Measurements from ENCODE around the gene TTC31. TPM values are rescaled to one million over a fixed set of nuclear protein-coding genes. Genes with fewer than 3 reads are reported as not detected.

The TTC31 gene
- total RNA-seq, 4 donors from 2014 or later, result 16.5 to 27.2 (median 19.5) TPM

GRCh38 chr2:74510272-74510671, 27.4 kb downstream of the TTC31 start:
- Histone ChIP-seq H3K9me3 (no peaks in the 10 kb centered on the region), H3K27me3 (peaks cover 76% of the 10 kb centered on the region), H3K36me3 (peaks cover 0 to 11% of the 10 kb centered on the region in 2 donors), H3K4me1 (peaks cover 0 to 50% (median 30%) of the 10 kb centered on the region in 3 donors), H3K4me3 (no peak overlapping the region), H3K27ac (no peak overlapping the region)
- no peak for ATAC-seq
- TF ChIP-seq POLR2AphosphoS5 (IDR thresholded peaks at IDR 0.05) (no peak), EP300 (IDR thresholded peaks at IDR 0.05) (no peak), POLR2A (IDR thresholded peaks at IDR 0.05) (no peak)
- TF ChIP-seq, protein P1, sequence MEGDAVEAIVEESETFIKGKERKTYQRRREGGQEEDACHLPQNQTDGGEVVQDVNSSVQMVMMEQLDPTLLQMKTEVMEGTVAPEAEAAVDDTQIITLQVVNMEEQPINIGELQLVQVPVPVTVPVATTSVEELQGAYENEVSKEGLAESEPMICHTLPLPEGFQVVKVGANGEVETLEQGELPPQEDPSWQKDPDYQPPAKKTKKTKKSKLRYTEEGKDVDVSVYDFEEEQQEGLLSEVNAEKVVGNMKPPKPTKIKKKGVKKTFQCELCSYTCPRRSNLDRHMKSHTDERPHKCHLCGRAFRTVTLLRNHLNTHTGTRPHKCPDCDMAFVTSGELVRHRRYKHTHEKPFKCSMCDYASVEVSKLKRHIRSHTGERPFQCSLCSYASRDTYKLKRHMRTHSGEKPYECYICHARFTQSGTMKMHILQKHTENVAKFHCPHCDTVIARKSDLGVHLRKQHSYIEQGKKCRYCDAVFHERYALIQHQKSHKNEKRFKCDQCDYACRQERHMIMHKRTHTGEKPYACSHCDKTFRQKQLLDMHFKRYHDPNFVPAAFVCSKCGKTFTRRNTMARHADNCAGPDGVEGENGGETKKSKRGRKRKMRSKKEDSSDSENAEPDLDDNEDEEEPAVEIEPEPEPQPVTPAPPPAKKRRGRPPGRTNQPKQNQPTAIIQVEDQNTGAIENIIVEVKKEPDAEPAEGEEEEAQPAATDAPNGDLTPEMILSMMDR (IDR thresholded peaks at IDR 0.05), result no peak
- 64 to 80% methylated on average over 1 to 4 of the region's 4 CpGs for WGBS, 2 donors (ENCODE audit: low coverage in 1 of 2)

DNA sequence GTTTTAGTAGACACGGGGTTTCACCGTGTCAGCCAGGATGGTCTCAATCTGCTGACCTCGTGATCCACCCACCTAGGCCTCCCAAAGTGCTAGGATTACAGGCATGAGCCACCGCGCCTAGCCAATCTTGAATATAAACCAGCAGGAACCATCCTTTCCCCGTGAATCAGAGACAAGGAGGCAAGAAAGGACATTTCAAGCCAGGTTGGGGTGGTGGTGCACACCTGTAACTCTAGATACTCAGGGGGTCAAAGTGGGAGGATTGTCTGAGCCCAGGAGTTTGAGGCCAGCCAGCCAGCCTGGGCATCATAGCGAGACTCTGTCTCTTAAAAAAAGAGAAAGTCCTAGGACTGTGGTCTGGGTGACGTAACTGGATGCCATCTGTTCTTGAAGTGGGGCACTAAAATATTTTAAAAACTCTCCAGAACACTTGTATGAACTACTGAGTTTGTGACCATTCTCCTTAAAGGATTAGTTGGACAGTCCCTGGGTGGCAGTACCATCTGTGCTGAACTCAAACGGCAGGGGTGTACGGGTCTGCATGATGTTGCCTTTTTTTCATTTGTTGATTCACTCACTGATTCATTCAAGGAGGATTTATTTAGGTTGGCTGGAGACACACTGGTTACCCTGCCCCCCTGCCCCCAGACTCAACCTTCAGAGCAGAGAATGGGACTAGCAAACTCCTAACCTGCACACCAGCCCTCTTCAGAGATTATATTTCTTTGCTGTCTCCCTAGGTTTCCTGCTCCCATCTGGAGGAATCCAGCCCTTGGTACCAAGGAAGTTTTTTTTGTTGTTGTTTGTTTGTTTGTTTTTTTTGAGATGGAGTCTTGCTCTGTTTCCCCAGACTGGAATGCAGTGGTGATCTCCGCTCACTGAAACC, 28.5 kb downstream of the TTC31 start:
- Histone ChIP-seq H3K36me3 (peaks cover 0 to under 1% of the 10 kb centered on the region in 2 donors), H3K27ac (no peak overlapping the region), H3K27me3 (peaks cover 76% of the 10 kb centered on the region), H3K4me1 (peaks cover 0 to 50% (median 30%) of the 10 kb centered on the region in 3 donors), H3K4me3 (no peak overlapping the region), H3K9me3 (no peaks in the 10 kb centered on the region)
- ATAC-seq, result no peak
- TF ChIP-seq EP300 (IDR thresholded peaks at IDR 0.05) (no peak), POLR2AphosphoS5 (IDR thresholded peaks at IDR 0.05) (no peak), POLR2A (IDR thresholded peaks at IDR 0.05) (no peak)
- TF ChIP-seq, protein P1 (IDR thresholded peaks at IDR 0.05), result no peak
- 33 to 35% methylated on average over 3 to 6 of the region's 11 CpGs for WGBS, 2 donors (ENCODE audit: low coverage in 1 of 2)

GRCh38 chr2:74512744-74513604, 30.1 kb downstream of the TTC31 start:
- no CpG with 5 or more reads among the region's 36 CpGs for WGBS, 2 donors (ENCODE audit: low coverage in 1 of 2)
- no peak for ATAC-seq
- peaks cover 89% of the 10 kb centered on the region for H3K27me3 ChIP-seq
- no peaks in the 10 kb centered on the region for H3K36me3 ChIP-seq
- no peaks in the 10 kb centered on the region for H3K9me3 ChIP-seq
- TF ChIP-seq POLR2A (IDR thresholded peaks at IDR 0.05) (no peak), EP300 (IDR thresholded peaks at IDR 0.05) (no peak), POLR2AphosphoS5 (IDR thresholded peaks at IDR 0.05) (no peak)
- TF ChIP-seq, protein P1 (IDR thresholded peaks at IDR 0.05), result no peak
- no peak overlapping the region for H3K27ac ChIP-seq
- H3K4me1 ChIP-seq, result peaks cover 0 to 43% (median 29%) of the 10 kb centered on the region in 3 donors
- H3K4me3 ChIP-seq, result no peak overlapping the region

GRCh38 chr2:74513605-74514367, 30.9 kb downstream of the TTC31 start:
- H3K36me3 ChIP-seq, result no peaks in the 10 kb centered on the region
- H3K4me1 ChIP-seq, result peaks cover 0 to 38% (median 29%) of the 10 kb centered on the region in 3 donors
- no peak for TF ChIP-seq POLR2A (IDR thresholded peaks at IDR 0.05)
- peak; percentile 75 for TF ChIP-seq POLR2AphosphoS5 (IDR thresholded peaks at IDR 0.05)
- H3K27ac ChIP-seq, result no peak overlapping the region
- peak overlapping the region in 1 of 2 donors; percentile 8 for H3K4me3 ChIP-seq
- no peaks in the 10 kb centered on the region for H3K9me3 ChIP-seq
- ATAC-seq, result no peak
- peaks cover 97% of the 10 kb centered on the region for H3K27me3 ChIP-seq
- 0 to 6% methylated on average over 2 to 30 of the region's 52 CpGs for WGBS, 2 donors (ENCODE audit: low coverage in 1 of 2)

Data from gastroesophageal sphincter (tissue), 4 donors.